ENCODE measurements around the gene AFF3. TPM values are rescaled to one million over a fixed set of nuclear protein-coding genes. Genes with fewer than 3 reads are reported as not detected.

The AFF3 gene
- total RNA-seq, 1 experiment from 2014 or later, result not detected

GRCh38 chr2:99846462-99847107, 295.8 kb downstream of the AFF3 start:
- Mint-ChIP-seq H3K4me3 (ENCODE audit: low read depth, unreplicated experiment) (no peak overlapping the region), H3K27me3 (ENCODE audit: unreplicated experiment) (peaks cover 35% of the 10 kb centered on the region), H3K4me1 (ENCODE audit: low read depth, unreplicated experiment) (peaks cover 9% of the 10 kb centered on the region), H3K9me3 (ENCODE audit: low read depth, unreplicated experiment) (no peaks in the 10 kb centered on the region), H3K36me3 (ENCODE audit: insufficient read depth, unreplicated experiment) (no peaks in the 10 kb centered on the region), H3K27ac (ENCODE audit: unreplicated experiment) (no peak overlapping the region)
- no peak for DNase-seq
- intact Hi-C loops (cut with micrococcal nuclease; ENCODE audit: unreplicated experiment), result no loop called here
- TF ChIP-seq CTCF (IDR thresholded peaks at IDR 0.05; ENCODE audit: unreplicated experiment), result no peak
- BruUV-seq (replicated peaks), result no TSS peak
- CTCF ChIA-PET, result interaction anchor here (0.7 kb wide), 1 partner anchor 13 kb away, joined by 3 read pairs; no protein-coding TSS in a partner anchor

- intact Hi-C loops (cut with micrococcal nuclease; ENCODE audit: unreplicated experiment), result no loop called here
- DNase-seq, result no peak
- CTCF ChIA-PET, result no interaction called here
- no TSS peak for BruUV-seq (replicated peaks)
- Mint-ChIP-seq H3K36me3 (ENCODE audit: insufficient read depth, unreplicated experiment) (no peaks in the 10 kb centered on the region), H3K4me3 (ENCODE audit: low read depth, unreplicated experiment) (no peak overlapping the region), H3K27ac (ENCODE audit: unreplicated experiment) (no peak overlapping the region), H3K9me3 (ENCODE audit: low read depth, unreplicated experiment) (no peaks in the 10 kb centered on the region), H3K27me3 (ENCODE audit: unreplicated experiment) (peaks cover 48% of the 10 kb centered on the region), H3K4me1 (ENCODE audit: low read depth, unreplicated experiment) (peaks cover 6% of the 10 kb centered on the region)
- TF ChIP-seq CTCF (IDR thresholded peaks at IDR 0.05; ENCODE audit: unreplicated experiment), result no peak
Measured at GRCh38 chr2:99845296-99845695, 297.1 kb downstream of the AFF3 start.

- BruUV-seq (replicated peaks), result no TSS peak
- H3K27me3 Mint-ChIP-seq (ENCODE audit: unreplicated experiment), result peaks cover 54% of the 10 kb centered on the region
- no peak overlapping the region for H3K4me3 Mint-ChIP-seq (ENCODE audit: low read depth, unreplicated experiment)
- H3K36me3 Mint-ChIP-seq (ENCODE audit: insufficient read depth, unreplicated experiment), result no peaks in the 10 kb centered on the region
- H3K9me3 Mint-ChIP-seq (ENCODE audit: low read depth, unreplicated experiment), result no peaks in the 10 kb centered on the region
- no peaks in the 10 kb centered on the region for H3K4me1 Mint-ChIP-seq (ENCODE audit: low read depth, unreplicated experiment)
- no peak for DNase-seq
- intact Hi-C loops (cut with micrococcal nuclease; ENCODE audit: unreplicated experiment), result no loop called here
- CTCF ChIA-PET, result no interaction called here
- no peak for TF ChIP-seq CTCF (IDR thresholded peaks at IDR 0.05; ENCODE audit: unreplicated experiment)
- H3K27ac Mint-ChIP-seq (ENCODE audit: unreplicated experiment), result no peak overlapping the region
Measured at GRCh38 chr2:99842451-99842850, 299.9 kb downstream of the AFF3 start.

- H3K4me3 Mint-ChIP-seq (ENCODE audit: low read depth, unreplicated experiment), result no peak overlapping the region
- H3K36me3 Mint-ChIP-seq (ENCODE audit: insufficient read depth, unreplicated experiment), result no peaks in the 10 kb centered on the region
- no peaks in the 10 kb centered on the region for H3K9me3 Mint-ChIP-seq (ENCODE audit: low read depth, unreplicated experiment)
- BruUV-seq (replicated peaks), result no TSS peak
- TF ChIP-seq CTCF (IDR thresholded peaks at IDR 0.05; ENCODE audit: unreplicated experiment), result no peak
- intact Hi-C loops (cut with micrococcal nuclease; ENCODE audit: unreplicated experiment), result no loop called here
- H3K27me3 Mint-ChIP-seq (ENCODE audit: unreplicated experiment), result peaks cover 47% of the 10 kb centered on the region
- no peak overlapping the region for H3K27ac Mint-ChIP-seq (ENCODE audit: unreplicated experiment)
- CTCF ChIA-PET, result no interaction called here
- no peak for DNase-seq
- no peaks in the 10 kb centered on the region for H3K4me1 Mint-ChIP-seq (ENCODE audit: low read depth, unreplicated experiment)
Measured at GRCh38 chr2:99841749-99842148, 300.6 kb downstream of the AFF3 start.

Measured in Calu3 (cell line).